Caki2 (cell line): ENCODE results near the gene ATP4B. TPM values are rescaled to one million over a fixed set of nuclear protein-coding genes. Genes with fewer than 3 reads are reported as not detected.

ENCODE experiments used
- DNase-seq: peaks from one replicate; pipeline ENCODE4 v3.0.0-alpha.2; 2015; ENCODE audit warnings: low read depth
- in situ Hi-C: cut with HindIII; loops from 2 replicates; pipeline ENCODE4 v1.10.0; 2016; ENCODE audit warnings: low sequenced_read_pairs, low pct_unique_long_range_greater_than_20kb, mixed read lengths
- total RNA-seq: library from RNA; depleted of rRNA; stranded (reverse); fragments of >200 nt; shearing (Covaris generic); gene quantifications from 2 replicates; pipeline ENCODE4 v1.2.3, GENCODE V29; 2014; ENCODE audit warnings: low replicate concordance; rRNA removed

Gene ATP4B
- total RNA-seq = not detected in 2 replicates

- DNase-seq = no peak
- in situ Hi-C loops = no loop called here
These were observed at the start of gene ATP4B for GRCh38 chr13:113657851-113658741. TSS of gene ATP4B (minus strand) at chr13:113658198. CDS start at chr13:113658144, 54 bp downstream.

GRCh38 chr13:113672002-113672651 lies 14.1 kb upstream of the ATP4B start:
- no peak for DNase-seq
- in situ Hi-C loops = no loop called here

- in situ Hi-C loops = no loop called here
- DNase-seq = no peak
These were observed 13.3 kb upstream of the ATP4B start for GRCh38 chr13:113671066-113672001.

DNA sequence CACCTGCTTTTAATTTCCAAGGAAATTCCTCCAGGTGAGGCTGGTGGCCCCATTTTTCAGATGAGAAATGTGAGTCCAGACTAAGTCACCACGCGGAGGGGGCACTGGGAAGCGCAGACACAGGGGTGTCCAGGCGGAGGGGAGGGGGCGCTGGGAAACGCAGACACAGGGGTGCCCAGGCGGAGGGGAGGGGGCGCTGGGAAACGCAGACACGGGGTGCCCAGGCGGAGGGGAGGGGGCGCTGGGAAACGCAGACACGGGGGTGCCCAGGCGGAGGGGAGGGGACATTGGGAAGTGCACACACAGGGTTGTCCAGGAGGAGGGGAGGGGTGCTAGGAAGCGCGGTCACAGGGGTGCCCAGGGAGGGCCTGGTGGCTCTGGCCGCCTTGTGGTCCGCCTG lies 12.5 kb upstream of the ATP4B start:
- in situ Hi-C loops = no loop called here
- DNase-seq = no peak

- in situ Hi-C loops = no loop called here
These were observed 11.8 kb upstream of the ATP4B start for GRCh38 chr13:113669755-113670341.

GRCh38 chr13:113669231-113669754 lies 11.3 kb upstream of the ATP4B start:
- no peak for DNase-seq
- in situ Hi-C loops = no loop called here

More at GRCh38 chr13:113669755-113670341, 11.8 kb upstream of the ATP4B start:
- DNase-seq = no peak

DNA sequence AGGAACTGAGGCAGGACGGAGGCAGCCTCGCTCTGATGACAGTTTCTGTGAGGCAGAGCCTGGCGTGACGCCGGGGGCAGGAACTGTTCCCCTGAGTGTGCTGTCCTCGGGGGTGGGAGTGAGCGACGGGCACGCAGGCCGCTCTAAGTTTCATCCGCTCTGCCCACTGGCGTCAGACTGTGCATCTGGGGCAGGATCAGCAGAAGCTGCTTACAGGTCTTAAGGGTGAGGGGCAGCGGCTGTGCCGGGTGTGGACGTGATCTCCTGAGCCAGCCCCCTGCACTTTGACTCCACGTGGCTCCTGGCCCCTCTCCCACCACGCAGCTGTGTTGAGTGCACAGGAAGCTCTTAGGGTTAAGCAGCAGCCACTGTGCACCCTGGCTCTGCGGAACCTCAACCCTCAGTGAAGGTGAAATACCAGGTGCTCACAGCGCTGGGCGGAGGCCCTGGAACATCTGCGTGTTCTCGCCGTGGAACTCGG lies 10.5 kb upstream of the ATP4B start:
- DNase-seq = no peak
- in situ Hi-C loops = no loop called here

DNA sequence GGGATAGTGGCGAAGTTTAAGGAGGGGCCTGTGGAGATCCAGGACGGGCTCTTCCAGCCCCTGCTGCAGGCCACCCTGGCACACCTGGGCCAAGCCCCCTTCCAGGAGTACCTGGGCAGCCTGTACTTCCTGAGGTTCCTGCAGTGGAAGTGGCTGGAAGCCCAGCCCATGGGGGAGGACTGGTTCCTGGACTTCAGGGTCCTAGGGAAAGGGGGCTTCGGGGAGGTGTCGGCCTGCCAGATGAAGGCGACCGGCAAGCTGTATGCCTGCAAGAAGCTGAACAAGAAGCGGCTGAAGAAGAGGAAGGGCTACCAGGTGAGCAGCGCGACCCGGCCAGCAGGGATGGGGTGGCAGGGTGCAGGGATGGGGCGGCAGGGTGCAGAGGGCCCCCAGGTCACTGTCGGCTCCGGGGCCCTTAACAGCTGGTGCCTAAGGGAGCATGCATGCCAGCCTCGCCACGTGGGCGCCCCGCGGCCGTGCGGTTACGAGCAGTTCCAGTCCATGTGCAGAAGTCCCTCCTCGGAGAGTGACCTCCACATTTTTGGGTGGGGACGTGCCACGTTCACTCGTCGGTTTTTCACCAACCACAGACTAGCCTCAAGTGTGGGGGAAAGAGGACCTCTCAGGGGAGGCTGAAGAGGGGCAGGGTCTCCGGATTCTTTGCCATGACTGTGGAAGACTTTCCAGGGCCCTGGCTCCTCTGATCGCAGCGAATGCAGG lies 9.9 kb upstream of the ATP4B start:
- in situ Hi-C loops = no loop called here
- no peak for DNase-seq

DNA sequence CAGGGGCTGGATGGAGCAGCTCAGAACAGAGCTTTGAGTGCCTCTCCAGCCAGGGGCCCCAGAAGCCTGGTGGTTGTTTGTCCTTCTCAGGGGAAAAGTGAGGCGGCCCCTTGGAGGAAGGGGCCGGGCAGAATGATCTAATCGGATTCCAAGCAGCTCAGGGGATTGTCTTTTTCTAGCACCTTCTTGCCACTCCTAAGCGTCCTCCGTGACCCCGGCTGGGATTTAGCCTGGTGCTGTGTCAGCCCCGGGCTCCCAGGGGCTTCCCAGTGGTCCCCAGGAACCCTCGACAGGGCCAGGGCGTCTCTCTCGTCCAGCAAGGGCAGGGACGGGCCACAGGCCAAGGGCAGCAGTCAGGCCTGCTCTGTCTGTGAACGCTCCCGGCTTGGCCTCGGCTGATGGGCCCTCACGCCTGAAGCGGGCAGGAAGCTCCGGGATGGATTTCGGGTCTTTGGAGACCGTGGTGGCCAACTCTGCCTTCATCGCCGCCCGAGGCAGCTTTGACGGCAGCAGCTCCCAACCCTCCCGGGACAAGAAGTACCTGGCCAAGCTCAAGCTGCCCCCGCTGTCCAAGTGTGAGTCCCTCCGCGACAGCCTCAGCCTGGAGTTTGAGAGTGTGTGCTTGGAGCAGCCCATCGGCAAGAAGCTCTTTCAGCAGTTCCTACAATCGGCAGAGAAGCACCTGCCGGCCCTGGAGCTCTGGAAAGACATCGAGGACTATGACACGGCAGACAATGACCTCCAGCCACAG lies 9.1 kb upstream of the ATP4B start, which contains the start of gene GRK1:
Gene GRK1 (plus strand): TSS at position 269 of the 751 bp plus-strand sequence. CDS start 168 bp downstream, at position 437.
- in situ Hi-C loops = no loop called here
- DNase-seq = no peak

DNA sequence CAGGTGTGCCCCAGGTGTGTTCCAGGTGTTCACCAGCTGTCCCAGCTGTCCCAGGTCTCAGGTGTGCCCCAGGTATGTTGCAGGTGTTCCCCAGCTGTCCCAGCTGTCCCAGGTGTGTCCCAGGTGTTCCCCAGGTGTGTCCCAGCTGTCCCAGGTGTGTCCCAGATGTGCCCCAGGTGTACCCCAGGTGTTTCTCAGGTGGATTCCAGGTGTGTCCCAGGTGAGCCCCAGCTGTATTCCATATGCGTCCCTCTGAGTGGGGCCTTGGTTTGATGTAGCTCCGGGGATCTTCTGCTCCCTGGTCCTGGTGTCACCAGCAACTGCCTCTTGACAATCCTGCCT lies 8.3 kb upstream of the ATP4B start:
- no peak for DNase-seq
- in situ Hi-C loops = no loop called here

- no peak for DNase-seq
- in situ Hi-C loops = no loop called here
These were observed 7.8 kb upstream of the ATP4B start for GRCh38 chr13:113665597-113666328.

GRCh38 chr13:113664751-113665596 lies 7.0 kb upstream of the ATP4B start:
- no peak for DNase-seq
- in situ Hi-C loops = no loop called here

DNA sequence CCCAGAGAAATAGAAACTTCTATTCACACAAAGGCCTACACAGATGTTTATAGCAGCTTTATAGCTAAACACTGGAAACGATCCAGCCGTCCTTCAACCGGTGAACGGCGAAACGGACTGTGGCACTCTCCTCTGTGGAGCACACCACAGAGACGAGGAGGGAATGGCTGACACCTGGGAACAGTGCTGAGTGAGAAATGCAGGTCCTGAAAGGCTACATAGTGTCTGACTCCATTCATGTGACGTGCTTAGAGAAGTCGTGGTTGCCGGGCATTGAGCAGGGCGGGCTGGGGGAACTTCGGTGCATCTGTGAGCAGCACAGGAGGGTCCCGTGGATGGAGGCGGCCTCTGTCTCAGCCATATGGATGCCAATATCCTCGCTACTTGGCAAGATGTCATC lies 5.9 kb upstream of the ATP4B start:
- no peak for DNase-seq
- in situ Hi-C loops = no loop called here

- in situ Hi-C loops = no loop called here
- DNase-seq = no peak
These were observed 3.5 kb upstream of the ATP4B start for GRCh38 chr13:113661509-113661908.

GRCh38 chr13:113660066-113660465 lies 2.1 kb upstream of the ATP4B start:
- in situ Hi-C loops = no loop called here
- DNase-seq = no peak
